Measurements from ENCODE around the gene CLCN7. TPM values are rescaled to one million over a fixed set of nuclear protein-coding genes. Genes with fewer than 3 reads are reported as not detected.
"Not testable (repeated sequence)": the region's sequence is repeated elsewhere in the genome, so short reads cannot be mapped to it uniquely, and the experiment has no call there.

CLCN7 gene
- total RNA-seq, 2 donors from 2014 or later: 42.4 to 61.5 TPM

GRCh38 chr16:1443980-1444729 lies 30.7 kb downstream of the CLCN7 start, which contains the start of gene CCDC154:
TSS of gene CCDC154 (minus strand) at chr16:1444556. CDS start at chr16:1444322, 234 bp downstream.
- no peaks in the 10 kb centered on the region for H3K4me1 ChIP-seq
- no peaks in the 10 kb centered on the region for H3K9me3 ChIP-seq
- H3K4me3 ChIP-seq: no peak within 1 kb of the TSS
- intact Hi-C loops (cut with DNase I): no loop called here
- no peak for TF ChIP-seq CTCF (IDR thresholded peaks at IDR 0.05)
- H3K9ac ChIP-seq (ENCODE audit: low read depth in 2 of 2, low read length in 2 of 2): no peak within 1 kb of the TSS
- no peak for DNase-seq
- H3K27me3 ChIP-seq: no peaks in the 10 kb centered on the region
- no peaks in the 10 kb centered on the region for H3K36me3 ChIP-seq
- no peak within 1 kb of the TSS for H3K27ac ChIP-seq

- Histone ChIP-seq H3K9ac (ENCODE audit: low read depth in 2 of 2, low read length in 2 of 2) (no peak overlapping the region), H3K4me1 (no peaks in the 10 kb centered on the region), H3K4me3 (no peak overlapping the region), H3K27ac (no peak overlapping the region), H3K27me3 (no peaks in the 10 kb centered on the region), H3K36me3 (no peaks in the 10 kb centered on the region), H3K9me3 (no peaks in the 10 kb centered on the region)
- intact Hi-C loops (cut with DNase I): no loop called here
- no peak for DNase-seq
- no peak for TF ChIP-seq CTCF (IDR thresholded peaks at IDR 0.05)
Measured at GRCh38 chr16:1443403-1443973, 31.3 kb downstream of the CLCN7 start.

GRCh38 chr16:1442697-1443096 lies 32.1 kb downstream of the CLCN7 start:
- no peak for DNase-seq
- Histone ChIP-seq H3K36me3 (no peaks in the 10 kb centered on the region), H3K4me3 (no peak overlapping the region), H3K27ac (no peak overlapping the region), H3K27me3 (no peaks in the 10 kb centered on the region), H3K9ac (ENCODE audit: low read depth in 2 of 2, low read length in 2 of 2) (no peak overlapping the region), H3K9me3 (no peaks in the 10 kb centered on the region), H3K4me1 (no peaks in the 10 kb centered on the region)
- no peak for TF ChIP-seq CTCF (IDR thresholded peaks at IDR 0.05)
- intact Hi-C loops (cut with DNase I): no loop called here

- Histone ChIP-seq H3K4me1 (no peaks in the 10 kb centered on the region), H3K36me3 (no peaks in the 10 kb centered on the region), H3K27ac (no peak overlapping the region), H3K4me3 (no peak overlapping the region), H3K9ac (ENCODE audit: low read depth in 2 of 2, low read length in 2 of 2) (no peak overlapping the region), H3K9me3 (no peaks in the 10 kb centered on the region), H3K27me3 (no peaks in the 10 kb centered on the region)
- no peak for TF ChIP-seq CTCF (IDR thresholded peaks at IDR 0.05)
- intact Hi-C loops (cut with DNase I): no loop called here
- DNase-seq: no peak
Measured at GRCh38 chr16:1441391-1441829, 33.4 kb downstream of the CLCN7 start.

- H3K27me3 ChIP-seq; DNase-seq; intact Hi-C loops (cut with DNase I); H3K9ac ChIP-seq (ENCODE audit: low read depth in 2 of 2, low read length in 2 of 2); H3K36me3 ChIP-seq; H3K4me1 ChIP-seq; H3K4me3 ChIP-seq; H3K27ac ChIP-seq; H3K9me3 ChIP-seq: not testable (repeated sequence)
Measured at GRCh38 chr16:1439699-1440074, 35.1 kb downstream of the CLCN7 start.

GRCh38 chr16:1439058-1439698 lies 35.6 kb downstream of the CLCN7 start:
- Histone ChIP-seq H3K4me3 (no peak overlapping the region), H3K9ac (ENCODE audit: low read depth in 2 of 2, low read length in 2 of 2) (no peak overlapping the region), H3K36me3 (no peaks in the 10 kb centered on the region), H3K4me1 (no peaks in the 10 kb centered on the region), H3K9me3 (no peaks in the 10 kb centered on the region), H3K27me3 (no peaks in the 10 kb centered on the region), H3K27ac (no peak overlapping the region)
- intact Hi-C loops (cut with DNase I): no loop called here
- TF ChIP-seq CTCF (IDR thresholded peaks at IDR 0.05): no peak
- DNase-seq: no peak
